ENCODE measurements around the gene OPA3. TPM values are rescaled to one million over a fixed set of nuclear protein-coding genes. Genes with fewer than 3 reads are reported as not detected.
A peak's percentile ranks its signal among the peaks of the same experiment; 100 is the strongest.

Gene OPA3
- total RNA-seq, 1 donor from 2014 or later, result 10.5 TPM

DNA sequence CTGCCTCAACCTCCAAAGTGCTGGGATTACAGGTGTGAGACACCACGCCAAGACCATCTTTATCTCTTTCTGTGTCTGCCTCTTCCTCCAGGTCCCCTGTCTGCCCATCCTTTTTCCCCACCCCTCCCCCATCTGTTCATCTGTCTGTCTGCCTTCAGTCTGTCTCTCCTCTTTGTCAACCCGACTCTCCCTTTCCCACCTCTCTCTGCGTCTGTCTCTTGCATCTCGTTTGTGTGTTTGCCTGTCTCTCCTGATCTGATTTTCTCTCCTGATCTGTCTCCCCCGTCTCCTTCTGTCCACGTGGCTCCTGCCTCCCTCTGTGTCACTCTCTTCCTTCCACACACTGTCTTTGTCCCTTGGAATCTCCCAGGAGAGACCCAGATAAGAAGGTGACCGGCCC lies 67.4 kb downstream of the OPA3 start:
- Mint-ChIP-seq H3K27me3 (ENCODE audit: unreplicated experiment) (no peaks in the 10 kb centered on the region), H3K36me3 (ENCODE audit: unreplicated experiment) (no peaks in the 10 kb centered on the region), H3K9me3 (ENCODE audit: unreplicated experiment) (peaks cover 4% of the 10 kb centered on the region), H3K4me1 (ENCODE audit: low read depth, unreplicated experiment) (peaks cover 10% of the 10 kb centered on the region), H3K4me3 (ENCODE audit: unreplicated experiment) (no peak overlapping the region), H3K27ac (ENCODE audit: unreplicated experiment) (peak overlapping the region; percentile 87)
- DNase-seq, result no peak
- TF ChIP-seq, protein P1, sequence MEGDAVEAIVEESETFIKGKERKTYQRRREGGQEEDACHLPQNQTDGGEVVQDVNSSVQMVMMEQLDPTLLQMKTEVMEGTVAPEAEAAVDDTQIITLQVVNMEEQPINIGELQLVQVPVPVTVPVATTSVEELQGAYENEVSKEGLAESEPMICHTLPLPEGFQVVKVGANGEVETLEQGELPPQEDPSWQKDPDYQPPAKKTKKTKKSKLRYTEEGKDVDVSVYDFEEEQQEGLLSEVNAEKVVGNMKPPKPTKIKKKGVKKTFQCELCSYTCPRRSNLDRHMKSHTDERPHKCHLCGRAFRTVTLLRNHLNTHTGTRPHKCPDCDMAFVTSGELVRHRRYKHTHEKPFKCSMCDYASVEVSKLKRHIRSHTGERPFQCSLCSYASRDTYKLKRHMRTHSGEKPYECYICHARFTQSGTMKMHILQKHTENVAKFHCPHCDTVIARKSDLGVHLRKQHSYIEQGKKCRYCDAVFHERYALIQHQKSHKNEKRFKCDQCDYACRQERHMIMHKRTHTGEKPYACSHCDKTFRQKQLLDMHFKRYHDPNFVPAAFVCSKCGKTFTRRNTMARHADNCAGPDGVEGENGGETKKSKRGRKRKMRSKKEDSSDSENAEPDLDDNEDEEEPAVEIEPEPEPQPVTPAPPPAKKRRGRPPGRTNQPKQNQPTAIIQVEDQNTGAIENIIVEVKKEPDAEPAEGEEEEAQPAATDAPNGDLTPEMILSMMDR (IDR thresholded peaks at IDR 0.05; ENCODE audit: partially characterized antibody, unreplicated experiment), result no peak

DNA sequence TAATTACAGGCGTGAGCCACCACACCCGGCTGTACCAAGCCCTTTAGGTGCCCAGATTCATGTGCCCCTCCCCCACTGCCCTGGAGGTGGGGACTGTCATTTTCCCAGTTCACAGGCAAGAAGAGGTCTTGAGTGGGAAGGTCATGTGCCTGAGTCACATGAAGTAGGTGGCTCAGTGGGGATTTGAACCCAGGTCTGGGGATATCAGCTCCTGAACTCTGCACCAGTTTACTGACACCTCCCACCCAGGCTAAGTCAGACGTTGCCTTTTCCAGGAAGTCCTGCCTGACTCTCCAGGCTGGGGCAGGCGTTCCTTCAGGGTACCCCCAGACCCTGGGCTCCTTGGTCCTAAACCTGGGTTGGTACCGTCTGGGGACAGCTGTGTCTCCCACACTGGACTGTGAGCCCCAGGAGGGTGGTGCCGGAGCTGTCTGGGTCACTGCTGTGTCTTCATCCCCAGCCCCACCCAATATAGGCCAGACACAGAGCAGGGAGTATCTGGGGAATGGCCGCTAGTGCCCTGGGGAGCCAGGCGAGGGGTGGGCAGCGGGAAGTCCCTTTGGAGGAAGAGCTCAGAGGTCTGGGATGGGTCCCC lies 68.7 kb downstream of the OPA3 start:
- H3K4me1 Mint-ChIP-seq (ENCODE audit: low read depth, unreplicated experiment), result peaks cover 10% of the 10 kb centered on the region
- no peaks in the 10 kb centered on the region for H3K36me3 Mint-ChIP-seq (ENCODE audit: unreplicated experiment)
- H3K4me3 Mint-ChIP-seq (ENCODE audit: unreplicated experiment), result no peak overlapping the region
- no peak overlapping the region for H3K27ac Mint-ChIP-seq (ENCODE audit: unreplicated experiment)
- TF ChIP-seq, protein P1 (IDR thresholded peaks at IDR 0.05; ENCODE audit: partially characterized antibody, unreplicated experiment), result no peak
- no peak for DNase-seq
- peaks cover 4% of the 10 kb centered on the region for H3K9me3 Mint-ChIP-seq (ENCODE audit: unreplicated experiment)
- H3K27me3 Mint-ChIP-seq (ENCODE audit: unreplicated experiment), result no peaks in the 10 kb centered on the region

DNA sequence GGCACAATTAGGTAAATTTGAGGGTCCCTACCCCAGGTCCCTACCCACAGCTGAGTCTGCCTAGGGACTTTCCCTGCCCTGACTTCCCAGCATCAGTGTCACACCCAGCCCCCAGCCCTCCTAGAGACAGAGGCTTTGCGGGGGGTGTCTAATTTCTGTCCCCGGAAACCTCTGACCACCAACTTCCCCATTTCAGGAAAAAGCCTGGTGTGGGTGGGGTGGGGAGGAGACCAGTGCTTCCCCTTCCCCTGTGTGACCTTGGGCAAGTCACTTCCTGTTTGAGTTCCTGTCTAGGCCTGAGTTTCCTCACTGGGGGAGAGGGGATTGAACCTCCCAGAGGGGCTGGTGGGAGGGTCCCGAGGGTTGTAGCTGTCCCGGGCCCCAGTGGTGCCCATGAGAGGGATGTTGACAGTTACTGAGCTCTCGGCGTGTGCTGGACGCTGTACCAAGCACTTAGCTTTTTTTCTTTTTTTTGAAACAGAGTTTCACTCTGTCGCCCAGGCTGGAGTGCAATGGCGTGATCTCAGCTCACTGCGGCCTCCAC lies 69.4 kb downstream of the OPA3 start:
- TF ChIP-seq, protein P1 (IDR thresholded peaks at IDR 0.05; ENCODE audit: partially characterized antibody, unreplicated experiment), result no peak
- peaks cover 10% of the 10 kb centered on the region for H3K4me1 Mint-ChIP-seq (ENCODE audit: low read depth, unreplicated experiment)
- no peak overlapping the region for H3K4me3 Mint-ChIP-seq (ENCODE audit: unreplicated experiment)
- no peak for DNase-seq
- peaks cover 4% of the 10 kb centered on the region for H3K9me3 Mint-ChIP-seq (ENCODE audit: unreplicated experiment)
- no peaks in the 10 kb centered on the region for H3K36me3 Mint-ChIP-seq (ENCODE audit: unreplicated experiment)
- no peak overlapping the region for H3K27ac Mint-ChIP-seq (ENCODE audit: unreplicated experiment)
- no peaks in the 10 kb centered on the region for H3K27me3 Mint-ChIP-seq (ENCODE audit: unreplicated experiment)

DNA sequence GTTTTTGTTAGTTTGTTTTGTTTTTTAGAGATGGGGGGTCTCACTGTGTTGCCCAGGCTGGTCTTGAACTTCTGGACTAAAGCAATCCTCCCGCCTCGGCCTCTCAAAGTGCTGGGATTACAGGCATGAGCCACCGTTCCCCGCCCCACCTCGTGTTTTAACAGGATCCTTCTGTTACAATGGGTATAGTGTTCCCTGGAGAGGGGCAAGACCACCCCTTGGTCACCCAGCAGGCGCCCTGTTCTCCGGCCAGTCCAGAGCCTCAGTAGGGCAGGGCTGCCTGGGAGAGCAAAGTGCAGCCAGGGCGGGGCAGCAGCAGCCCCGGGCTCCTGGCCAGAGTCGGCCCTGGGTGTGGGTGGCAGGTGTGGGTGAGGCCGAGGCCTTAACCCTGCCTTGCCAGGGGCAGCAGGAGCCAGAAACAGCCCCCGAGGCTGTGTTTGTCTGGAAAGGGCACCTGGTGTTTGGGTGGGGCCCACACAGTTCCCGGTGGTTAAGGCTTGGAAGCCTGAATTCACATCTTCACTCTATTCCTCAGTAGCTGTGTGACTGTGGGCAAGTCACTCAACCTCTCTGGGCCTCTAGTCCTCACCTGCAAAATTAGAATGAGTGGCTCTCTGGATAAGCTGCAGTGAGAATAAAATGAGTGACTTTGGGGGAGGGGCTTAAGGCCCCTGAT lies 70.1 kb downstream of the OPA3 start:
- Mint-ChIP-seq H3K9me3 (ENCODE audit: unreplicated experiment) (peaks cover 6% of the 10 kb centered on the region), H3K27ac (ENCODE audit: unreplicated experiment) (no peak overlapping the region), H3K36me3 (ENCODE audit: unreplicated experiment) (no peaks in the 10 kb centered on the region), H3K4me1 (ENCODE audit: low read depth, unreplicated experiment) (peaks cover 10% of the 10 kb centered on the region), H3K27me3 (ENCODE audit: unreplicated experiment) (peaks cover 3% of the 10 kb centered on the region), H3K4me3 (ENCODE audit: unreplicated experiment) (no peak overlapping the region)
- no peak for DNase-seq
- TF ChIP-seq, protein P1 (IDR thresholded peaks at IDR 0.05; ENCODE audit: partially characterized antibody, unreplicated experiment), result no peak

DNA sequence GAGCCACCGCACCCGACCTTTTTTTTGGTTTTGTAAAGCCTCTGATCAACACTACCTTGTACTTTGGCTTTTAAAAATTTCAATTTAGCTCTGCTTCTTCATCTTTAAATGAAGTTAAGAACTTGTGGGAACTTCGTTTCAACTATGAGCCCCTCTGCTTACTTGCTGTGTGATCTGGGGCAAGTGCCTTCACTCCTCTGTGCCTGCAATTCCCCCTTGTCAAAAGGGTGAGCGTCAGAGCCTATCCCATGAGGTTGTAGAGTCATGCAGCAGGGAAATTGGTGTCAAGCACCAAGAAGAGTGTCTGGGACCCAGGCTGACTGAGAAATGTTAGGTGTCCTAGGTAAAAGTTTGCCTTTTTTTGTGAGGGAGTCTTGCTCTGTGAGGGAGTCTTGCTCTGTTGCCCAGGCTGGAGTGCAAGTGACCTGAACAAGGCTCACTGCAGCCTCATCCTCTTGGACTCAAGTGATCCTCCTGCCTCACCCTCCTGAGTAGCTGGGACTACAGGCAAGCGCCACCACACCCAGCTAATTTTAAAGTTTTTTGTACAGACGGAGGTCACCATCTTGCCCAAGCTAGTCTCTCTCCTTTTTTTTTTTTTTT lies 71.6 kb downstream of the OPA3 start:
- Mint-ChIP-seq H3K36me3 (ENCODE audit: unreplicated experiment) (no peaks in the 10 kb centered on the region), H3K27ac (ENCODE audit: unreplicated experiment) (no peak overlapping the region), H3K27me3 (ENCODE audit: unreplicated experiment) (peaks cover 3% of the 10 kb centered on the region), H3K4me1 (ENCODE audit: low read depth, unreplicated experiment) (peaks cover 10% of the 10 kb centered on the region), H3K9me3 (ENCODE audit: unreplicated experiment) (peaks cover 3% of the 10 kb centered on the region), H3K4me3 (ENCODE audit: unreplicated experiment) (no peak overlapping the region)
- TF ChIP-seq, protein P1 (IDR thresholded peaks at IDR 0.05; ENCODE audit: partially characterized antibody, unreplicated experiment), result no peak
- no peak for DNase-seq
